ENCODE results near the gene AFAP1L2.

DNA sequence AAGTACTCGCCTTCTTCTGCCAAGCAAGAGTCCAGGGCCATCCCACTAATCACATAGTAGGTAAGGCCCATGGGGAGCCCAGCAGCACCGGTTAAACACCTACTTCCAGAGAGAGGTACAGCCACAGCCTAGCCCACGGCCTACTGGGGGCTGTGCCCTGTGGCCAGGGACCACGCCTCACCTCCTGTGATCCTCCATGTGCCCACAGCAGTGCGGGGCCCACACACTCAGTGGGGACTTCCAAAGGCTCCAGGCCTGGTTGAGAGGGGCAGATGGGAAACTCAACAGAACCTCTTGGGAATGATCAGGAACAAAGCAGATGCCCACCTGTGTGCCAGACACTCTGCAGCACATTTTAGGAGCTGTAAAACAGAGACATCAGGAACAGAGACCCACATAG, 19.7 kb downstream of the AFAP1L2 start:
- TF ChIP-seq POLR2A (IDR thresholded peaks at IDR 0.05; ENCODE audit: low read depth, low read length) (no peak), POLR2AphosphoS5 (IDR thresholded peaks at IDR 0.05; ENCODE audit: low read depth, low read length) (no peak)
